ENCODE measurements around the gene NAB2.

DNA sequence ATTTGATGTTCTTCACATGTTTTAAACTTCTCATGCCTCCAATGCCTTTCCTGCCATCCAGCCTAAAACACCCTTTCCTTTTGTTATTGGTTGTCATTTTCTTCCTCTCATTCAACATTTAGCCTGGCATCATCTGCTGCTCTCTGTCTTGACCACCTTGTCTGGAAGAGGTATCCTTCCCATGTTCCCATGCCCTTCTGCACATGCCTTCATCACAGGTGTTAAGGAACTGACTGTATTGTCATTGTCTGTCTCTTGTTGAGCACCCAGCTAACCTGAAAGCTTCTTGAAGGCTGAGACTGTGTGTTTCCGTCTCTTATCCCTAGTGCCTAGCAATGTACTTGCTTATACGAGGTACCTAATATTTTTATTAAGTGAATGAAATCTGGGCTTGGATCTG is 34.9 kb downstream of the NAB2 start:
- TF ChIP-seq, protein P1, sequence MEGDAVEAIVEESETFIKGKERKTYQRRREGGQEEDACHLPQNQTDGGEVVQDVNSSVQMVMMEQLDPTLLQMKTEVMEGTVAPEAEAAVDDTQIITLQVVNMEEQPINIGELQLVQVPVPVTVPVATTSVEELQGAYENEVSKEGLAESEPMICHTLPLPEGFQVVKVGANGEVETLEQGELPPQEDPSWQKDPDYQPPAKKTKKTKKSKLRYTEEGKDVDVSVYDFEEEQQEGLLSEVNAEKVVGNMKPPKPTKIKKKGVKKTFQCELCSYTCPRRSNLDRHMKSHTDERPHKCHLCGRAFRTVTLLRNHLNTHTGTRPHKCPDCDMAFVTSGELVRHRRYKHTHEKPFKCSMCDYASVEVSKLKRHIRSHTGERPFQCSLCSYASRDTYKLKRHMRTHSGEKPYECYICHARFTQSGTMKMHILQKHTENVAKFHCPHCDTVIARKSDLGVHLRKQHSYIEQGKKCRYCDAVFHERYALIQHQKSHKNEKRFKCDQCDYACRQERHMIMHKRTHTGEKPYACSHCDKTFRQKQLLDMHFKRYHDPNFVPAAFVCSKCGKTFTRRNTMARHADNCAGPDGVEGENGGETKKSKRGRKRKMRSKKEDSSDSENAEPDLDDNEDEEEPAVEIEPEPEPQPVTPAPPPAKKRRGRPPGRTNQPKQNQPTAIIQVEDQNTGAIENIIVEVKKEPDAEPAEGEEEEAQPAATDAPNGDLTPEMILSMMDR (IDR thresholded peaks at IDR 0.05), result no peak
- no peak for TF ChIP-seq POLR2A (IDR thresholded peaks at IDR 0.05)

Data from thyroid gland (tissue), 4 donors.